ENCODE data around the gene PPP1R1C. TPM values are rescaled to one million over a fixed set of nuclear protein-coding genes. Genes with fewer than 3 reads are reported as not detected.

Gene PPP1R1C
- total and polyA plus RNA-seq, 2 donors (not counting 1 experiment from before 2014, with no cell fraction given) = not detected

GRCh38 chr2:182110347-182110746 is 124.7 kb downstream of the PPP1R1C start:
- no peak for DNase-seq
- Histone ChIP-seq H3K27ac (ENCODE audit: low read length in 2 of 2) (no peak overlapping the region), H3K4me1 (ENCODE audit: control insufficient read depth in 2 of 2, insufficient read depth in 2 of 2, low read length in 2 of 2) (no peaks in the 10 kb centered on the region), H3K36me3 (replicated peaks in 1 of 2; ENCODE audit: control extremely low read depth in 1 of 2, control insufficient read depth in 1 of 2, extremely low read depth in 1 of 2, insufficient read depth in 2 of 2, low read length in 1 of 2) (no peaks in the 10 kb centered on the region), H3K9ac (ENCODE audit: low read length) (no peak overlapping the region), H3K4me3 (ENCODE audit: control extremely low read depth in 1 of 5, extremely low read depth in 1 of 5, insufficient read depth in 1 of 5, low read depth in 2 of 5, low read length in 4 of 5) (no peak overlapping the region), H3K9me3 (ENCODE audit: control extremely low read depth in 1 of 3, control insufficient read depth in 2 of 3, insufficient read depth in 1 of 3, low read length in 2 of 3) (peaks cover 0 to 4% (median 0%) of the 10 kb centered on the region in 3 donors), H3K4me2 (replicated peaks; ENCODE audit: low read depth, low read length, poor library complexity, severe bottlenecking) (no peak overlapping the region), H3K27me3 (replicated peaks in 1 of 4; ENCODE audit: control extremely low read depth in 1 of 4, control insufficient read depth in 3 of 4, insufficient read depth in 4 of 4, low read length in 3 of 4) (no peaks in the 10 kb centered on the region), H3K79me2 (ENCODE audit: control insufficient read depth, insufficient read depth, low read length) (no peaks in the 10 kb centered on the region), H2AFZ (ENCODE audit: insufficient read depth, low read depth, low read length, poor library complexity, severe bottlenecking) (no peak overlapping the region), H4K20me1 (ENCODE audit: control insufficient read depth, insufficient read depth, low read length, poor library complexity, severe bottlenecking) (no peaks in the 10 kb centered on the region)
- ChIA-PET POLR2A (no interaction called here), CTCF (no interaction called here)
- no peak for TF ChIP-seq EZH2 (IDR thresholded peaks at IDR 0.05; ENCODE audit: borderline replicate concordance, insufficient read depth, low read depth, low read length, poor library complexity, severe bottlenecking)
- intact Hi-C loops (cut with micrococcal nuclease) = no loop called here
- H3K27ac Mint-ChIP-seq = no peak overlapping the region
- WGBS (ENCODE audit: insufficient coverage) = no CpG with 5 or more reads among the region's 1 CpG
- no peak overlapping the region for H3K4me3 Mint-ChIP-seq
- no peaks in the 10 kb centered on the region for H3K4me1 Mint-ChIP-seq
- no peak for ATAC-seq (ENCODE audit: low read depth)
- H3K27me3 Mint-ChIP-seq = peaks cover 13% of the 10 kb centered on the region
- no peaks in the 10 kb centered on the region for H3K9me3 Mint-ChIP-seq (ENCODE audit: insufficient read depth)

GRCh38 chr2:182113334-182113733 is 127.7 kb downstream of the PPP1R1C start:
- H4K20me1 ChIP-seq (ENCODE audit: control insufficient read depth, insufficient read depth, low read length, poor library complexity, severe bottlenecking) = no peaks in the 10 kb centered on the region
- H3K27ac Mint-ChIP-seq = no peak overlapping the region
- ATAC-seq (ENCODE audit: low read depth) (no peak), DNase-seq (no peak)
- CTCF ChIA-PET = no interaction called here
- intact Hi-C loops (cut with micrococcal nuclease) = no loop called here
- H3K27me3 ChIP-seq (replicated peaks in 1 of 4; ENCODE audit: control extremely low read depth in 1 of 4, control insufficient read depth in 3 of 4, insufficient read depth in 4 of 4, low read length in 3 of 4) = no peaks in the 10 kb centered on the region
- no peaks in the 10 kb centered on the region for H3K79me2 ChIP-seq (ENCODE audit: control insufficient read depth, insufficient read depth, low read length)
- peaks cover 13% of the 10 kb centered on the region for H3K27me3 Mint-ChIP-seq
- no peak overlapping the region for H2AFZ ChIP-seq (ENCODE audit: insufficient read depth, low read depth, low read length, poor library complexity, severe bottlenecking)
- POLR2A ChIA-PET = no interaction called here
- H3K9ac ChIP-seq (ENCODE audit: low read length) = no peak overlapping the region
- H3K4me1 Mint-ChIP-seq = no peaks in the 10 kb centered on the region
- H3K4me3 Mint-ChIP-seq = no peak overlapping the region
- no peak overlapping the region for H3K4me2 ChIP-seq (replicated peaks; ENCODE audit: low read depth, low read length, poor library complexity, severe bottlenecking)
- TF ChIP-seq EZH2 (IDR thresholded peaks at IDR 0.05; ENCODE audit: borderline replicate concordance, insufficient read depth, low read depth, low read length, poor library complexity, severe bottlenecking) (no peak), CTCF (IDR thresholded peaks at IDR 0.05) (no peak)
- 43% methylated on average over 1 of the region's 3 CpGs for WGBS (ENCODE audit: insufficient coverage)
- H3K9me3 Mint-ChIP-seq (ENCODE audit: insufficient read depth) = no peaks in the 10 kb centered on the region
- H3K4me1 ChIP-seq (ENCODE audit: control insufficient read depth in 2 of 2, insufficient read depth in 2 of 2, low read length in 2 of 2) = no peaks in the 10 kb centered on the region
- no peak overlapping the region for H3K4me3 ChIP-seq (ENCODE audit: control extremely low read depth in 1 of 5, extremely low read depth in 1 of 5, insufficient read depth in 1 of 5, low read depth in 2 of 5, low read length in 4 of 5)
- H3K9me3 ChIP-seq (ENCODE audit: control extremely low read depth in 1 of 3, control insufficient read depth in 2 of 3, insufficient read depth in 1 of 3, low read length in 2 of 3) = no peaks in the 10 kb centered on the region
- no peak overlapping the region for H3K27ac ChIP-seq (ENCODE audit: low read length in 2 of 2)
- H3K36me3 ChIP-seq (replicated peaks in 1 of 2; ENCODE audit: control extremely low read depth in 1 of 2, control insufficient read depth in 1 of 2, extremely low read depth in 1 of 2, insufficient read depth in 2 of 2, low read length in 1 of 2) = no peaks in the 10 kb centered on the region
